GM19467 (cell line): ENCODE results near the gene NXPH1.
A peak's percentile ranks its signal among the peaks of the same experiment; 100 is the strongest.

Source experiments
- ATAC-seq: cut with Tn5 transposase; IDR thresholded peaks from one replicate; pipeline ENCODE4 v1.9.1; 2021; ENCODE audit warnings: mild to moderate bottlenecking, moderate library complexity; ENCODE audit not compliant: unreplicated experiment

The NXPH1 gene

DNA sequence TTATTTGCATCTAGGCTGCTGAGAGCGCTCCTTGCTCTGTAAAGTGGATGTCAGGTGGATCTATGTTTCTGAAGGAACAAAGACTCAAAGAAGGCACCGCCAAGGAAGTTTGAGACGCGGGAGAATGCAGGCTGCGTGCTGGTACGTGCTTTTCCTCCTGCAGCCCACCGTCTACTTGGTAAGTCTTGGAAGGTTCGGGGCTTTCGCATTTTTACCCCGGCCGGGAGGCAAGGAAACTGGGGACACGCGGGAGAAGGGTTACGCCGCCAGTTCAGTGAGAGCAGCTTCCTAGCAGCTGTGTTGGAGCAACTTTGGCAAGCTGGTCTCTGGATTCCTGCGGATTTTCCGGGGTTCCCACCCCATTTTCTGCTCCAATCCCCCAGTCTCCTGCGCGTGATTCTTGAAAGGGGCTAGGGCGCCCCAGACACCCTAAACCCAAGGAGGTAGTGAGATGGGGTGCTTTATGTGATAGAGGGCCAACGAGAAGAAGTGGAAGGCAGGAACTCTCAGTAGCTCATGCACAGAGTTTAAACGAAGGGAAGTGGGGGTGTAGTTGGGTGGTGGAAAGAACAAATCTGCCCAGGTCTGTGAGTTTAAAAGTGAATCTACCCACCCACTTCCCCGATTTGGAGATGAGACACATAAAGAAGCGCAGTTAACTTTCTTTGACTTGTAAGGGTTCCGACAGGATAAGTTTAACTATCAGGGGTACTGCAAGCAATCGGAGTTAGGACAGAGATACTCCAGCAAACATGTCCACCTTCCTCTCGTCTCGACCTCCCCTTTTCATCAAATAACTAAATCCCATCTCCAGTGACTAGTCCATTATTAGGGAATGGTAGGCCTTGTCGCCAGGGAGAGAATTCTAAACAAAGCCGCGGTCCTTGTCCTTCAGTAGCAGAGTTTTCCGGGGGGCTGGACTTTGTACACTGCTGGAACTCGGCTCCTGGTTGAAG lies 2.5 kb downstream of the NXPH1 start:
- ATAC-seq, result no peak

DNA sequence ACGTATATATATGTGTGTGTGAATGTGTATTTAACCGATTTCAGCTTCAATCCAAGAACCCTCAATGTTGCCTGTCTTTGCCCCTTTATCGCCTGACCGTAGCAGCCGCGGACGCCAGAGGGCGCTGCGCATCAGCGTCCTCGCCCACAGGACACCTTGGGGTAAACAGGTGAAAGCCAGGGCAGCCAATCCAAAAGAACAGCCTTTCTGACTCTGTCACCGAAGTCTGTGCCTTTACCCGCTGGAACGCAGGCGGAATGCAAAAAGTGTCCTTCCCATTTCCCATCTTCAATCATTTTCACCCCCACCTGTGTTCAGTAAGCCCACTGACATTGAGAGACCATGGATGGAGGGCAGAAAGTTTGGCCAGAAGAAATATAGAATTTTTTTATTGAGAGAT lies 3.6 kb downstream of the NXPH1 start:
- peak; percentile 72 for ATAC-seq

DNA sequence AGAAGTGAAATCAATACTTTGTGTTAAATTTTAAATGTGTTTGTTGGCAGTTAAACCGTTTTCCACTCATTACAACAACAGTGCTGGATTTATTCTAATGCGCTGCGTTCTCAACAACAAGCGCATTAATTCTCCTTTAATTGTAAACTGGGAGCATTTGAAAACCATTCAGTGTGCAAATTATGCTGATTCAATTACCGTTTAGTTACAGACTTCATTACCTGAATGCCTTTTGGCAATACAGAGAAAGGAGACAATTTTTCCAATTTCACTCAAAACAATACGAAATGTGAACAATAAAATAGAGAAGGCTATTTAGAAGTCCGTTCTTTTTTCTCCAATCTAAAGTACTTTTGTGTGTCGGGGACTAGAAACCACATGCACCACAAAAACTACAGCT lies 4.2 kb downstream of the NXPH1 start:
- ATAC-seq, result no peak

DNA sequence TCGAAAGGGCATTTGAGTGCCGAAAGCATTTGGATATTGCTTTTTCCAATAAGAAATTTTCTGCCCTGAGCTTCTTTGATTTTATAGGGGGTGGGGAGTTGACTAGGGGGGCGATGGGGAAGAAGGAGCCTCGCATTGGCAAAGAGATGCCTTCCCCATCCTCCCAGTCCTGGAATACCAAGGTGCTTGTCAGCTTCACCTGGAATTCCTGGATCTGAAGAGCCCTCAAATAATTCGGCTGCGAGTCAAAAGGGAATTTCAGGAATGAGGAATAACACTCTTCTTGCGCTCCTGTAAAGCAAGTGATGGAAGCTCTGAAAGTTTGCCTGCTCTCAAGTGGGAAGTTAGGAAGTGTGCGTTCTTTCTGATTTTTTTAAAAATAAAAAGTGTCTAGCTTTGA lies 7.3 kb downstream of the NXPH1 start:
- no peak for ATAC-seq

DNA sequence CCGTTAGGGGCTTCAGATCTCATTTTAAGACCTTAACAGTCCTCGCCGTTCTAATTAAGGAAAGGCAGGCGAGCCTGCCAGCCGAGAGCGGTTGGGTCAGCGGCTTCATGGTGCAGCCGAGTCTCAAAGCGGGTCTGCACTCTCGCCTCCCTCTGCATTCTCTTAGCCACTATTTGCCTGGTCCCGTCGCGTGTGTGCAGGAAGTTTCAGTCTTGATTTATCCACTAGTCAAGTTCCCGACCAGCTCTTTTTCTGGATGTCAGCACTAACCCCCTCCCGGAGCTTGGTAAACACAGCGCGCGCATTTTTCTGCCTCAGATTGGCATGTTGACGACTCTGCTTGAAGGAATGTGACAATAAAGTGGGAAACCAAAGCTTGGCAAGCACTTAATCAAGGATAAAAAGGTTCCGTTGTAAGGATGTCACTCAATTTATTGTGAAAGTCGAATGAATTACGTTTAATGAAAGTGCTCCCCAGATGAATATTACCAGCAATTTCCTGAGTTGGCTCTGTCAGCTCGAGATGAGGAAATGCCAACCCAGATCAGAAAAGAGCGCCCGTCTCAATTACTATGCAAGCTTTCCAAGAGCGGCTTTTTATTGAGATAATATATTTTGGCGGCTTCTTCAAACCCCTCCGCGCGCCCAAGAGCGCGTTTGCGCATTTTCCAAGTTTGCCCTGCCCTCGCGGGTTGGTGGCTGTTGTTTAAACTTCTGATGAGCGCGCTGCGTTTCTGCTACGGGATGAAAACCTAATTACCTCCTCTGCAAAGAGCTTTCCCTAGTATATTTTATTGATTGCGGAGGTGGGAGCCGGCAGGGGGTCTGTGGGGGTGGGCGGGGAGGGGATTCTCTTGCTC lies 7.9 kb downstream of the NXPH1 start:
- ATAC-seq, result no peak

DNA sequence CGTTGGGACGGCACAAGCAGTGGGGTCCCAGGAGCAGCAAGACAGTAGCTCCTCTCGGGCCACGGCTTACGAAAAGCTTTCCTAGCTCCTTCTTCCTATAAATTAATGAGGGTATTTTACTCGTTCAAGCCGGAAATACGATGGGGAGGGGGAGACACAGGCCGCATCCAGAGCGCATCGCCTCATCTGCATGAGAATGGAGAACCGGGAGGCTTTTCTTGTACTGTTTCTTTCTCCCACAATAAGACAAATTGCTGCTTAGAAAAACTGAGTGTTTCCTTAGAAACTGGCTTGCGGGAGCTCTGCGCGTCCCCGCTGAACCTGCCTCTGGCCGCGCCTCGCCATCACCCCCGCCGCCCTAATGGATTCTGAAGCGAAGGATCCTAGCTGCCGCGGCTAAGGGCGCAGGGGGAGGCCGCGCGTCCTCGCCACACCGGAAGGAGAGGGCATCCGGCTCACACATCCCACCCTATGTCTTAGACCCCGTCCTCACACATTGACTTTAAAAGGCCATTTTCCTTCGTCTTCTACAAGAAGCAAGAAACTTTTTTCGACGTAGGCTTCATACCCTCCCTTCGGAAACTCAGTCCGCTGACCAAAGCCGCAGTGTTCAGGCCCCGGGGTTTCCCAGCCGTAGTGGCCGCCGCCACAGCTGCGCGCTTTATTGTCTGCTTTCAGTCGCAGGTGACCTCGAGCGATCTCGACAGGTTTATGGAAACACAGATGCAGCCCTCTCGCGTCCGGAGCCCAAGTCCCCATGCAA lies 8.8 kb downstream of the NXPH1 start:
- ATAC-seq, result no peak

DNA sequence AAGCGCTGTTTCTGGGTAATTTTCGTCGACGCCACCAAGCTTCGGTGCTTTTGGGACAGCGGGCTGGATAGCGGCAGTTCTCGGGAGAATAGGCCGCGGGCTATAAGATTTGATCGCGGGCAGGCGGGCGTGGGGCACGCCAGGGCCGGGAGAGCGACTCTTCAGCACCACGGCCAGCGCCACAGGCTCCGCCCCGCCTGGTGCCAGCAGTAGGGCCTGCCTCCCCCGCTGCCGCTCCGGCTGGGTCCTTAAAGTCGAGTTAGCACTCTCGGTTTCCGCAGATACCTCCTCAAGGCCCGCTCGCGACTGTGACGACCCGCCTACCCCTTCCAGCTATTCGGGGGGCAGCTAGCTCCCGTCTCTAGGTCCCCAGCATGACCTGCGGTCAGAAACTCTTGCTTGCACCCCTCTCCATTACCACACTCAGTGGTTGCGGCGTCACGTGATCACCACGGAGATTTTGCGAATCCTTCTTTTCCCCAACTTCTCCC lies 9.4 kb downstream of the NXPH1 start:
- ATAC-seq, result peak; percentile 63

DNA sequence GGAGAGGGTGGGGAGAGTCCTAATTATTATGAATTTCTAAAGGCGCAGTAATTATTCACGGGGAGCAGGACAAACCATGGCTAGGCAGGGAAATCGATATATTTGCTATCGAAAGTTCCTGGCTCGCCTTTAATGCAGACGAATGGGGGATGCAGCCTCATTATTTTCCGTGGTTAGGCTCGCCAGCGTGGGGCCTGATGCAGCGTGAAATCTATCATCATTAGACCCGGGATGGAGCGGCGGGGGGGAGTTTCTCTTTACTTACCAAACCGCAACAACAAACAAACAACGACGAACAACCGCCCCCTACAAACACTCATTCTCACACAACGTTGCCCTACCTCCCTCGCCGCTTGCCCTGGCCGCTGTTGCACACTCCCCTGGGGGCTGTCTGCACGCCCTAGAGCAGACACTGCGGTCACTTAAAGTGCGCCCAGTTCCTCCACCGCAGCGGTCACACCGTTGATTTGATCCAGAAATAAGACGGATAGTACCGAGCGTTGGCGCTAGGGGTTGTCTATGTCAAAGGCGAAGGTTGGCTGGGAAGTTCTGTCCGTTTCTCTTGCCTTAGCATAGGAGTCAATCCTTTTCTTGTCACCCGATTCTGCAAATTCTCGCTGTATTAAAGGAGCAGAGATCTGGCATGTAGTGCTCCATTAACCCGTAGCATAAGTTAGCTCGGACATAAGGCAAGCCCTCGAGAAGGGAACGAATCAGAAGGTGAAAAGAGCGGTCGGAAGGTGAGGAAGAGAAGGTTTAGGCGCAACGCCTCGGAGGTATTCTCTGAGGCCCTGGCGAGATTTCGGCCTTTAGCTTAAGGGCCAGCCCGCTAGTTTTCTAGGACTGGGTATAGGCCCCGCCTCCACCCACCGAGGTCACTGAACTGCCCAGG lies 10.4 kb downstream of the NXPH1 start:
- no peak for ATAC-seq

DNA sequence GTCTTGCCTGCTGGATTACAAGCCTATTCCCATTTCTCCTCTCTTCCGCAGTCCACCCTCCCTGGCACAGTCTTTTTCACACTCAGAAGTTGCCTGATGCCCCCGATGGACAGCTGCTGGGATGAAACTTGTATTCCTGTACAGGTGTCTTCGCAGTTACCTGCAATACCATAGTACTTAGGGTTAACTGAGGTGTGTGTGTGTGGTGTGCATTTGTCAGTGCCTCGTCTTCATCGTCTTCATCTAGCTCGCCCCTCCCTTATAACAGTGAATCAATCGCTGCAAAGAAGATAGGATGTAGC lies 11.0 kb downstream of the NXPH1 start:
- no peak for ATAC-seq

DNA sequence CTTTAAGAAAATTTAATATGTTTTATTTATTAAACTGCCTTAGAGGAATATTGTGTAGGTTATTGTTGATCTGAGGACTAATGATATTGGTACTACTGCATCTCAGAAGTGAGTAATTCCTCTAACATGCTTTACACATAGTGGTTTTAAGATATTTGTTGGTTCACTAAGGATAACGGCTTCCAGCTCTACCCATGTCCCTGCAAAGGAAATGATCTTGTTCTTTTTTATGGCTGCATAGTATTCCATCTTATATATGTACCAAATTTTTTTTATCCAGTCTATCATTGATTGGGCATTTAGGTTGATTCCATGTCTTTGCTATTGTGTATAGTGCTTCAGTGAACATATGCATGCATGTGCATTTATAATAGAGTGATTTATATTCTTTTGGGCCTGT lies 20.1 kb downstream of the NXPH1 start:
- ATAC-seq, result no peak

DNA sequence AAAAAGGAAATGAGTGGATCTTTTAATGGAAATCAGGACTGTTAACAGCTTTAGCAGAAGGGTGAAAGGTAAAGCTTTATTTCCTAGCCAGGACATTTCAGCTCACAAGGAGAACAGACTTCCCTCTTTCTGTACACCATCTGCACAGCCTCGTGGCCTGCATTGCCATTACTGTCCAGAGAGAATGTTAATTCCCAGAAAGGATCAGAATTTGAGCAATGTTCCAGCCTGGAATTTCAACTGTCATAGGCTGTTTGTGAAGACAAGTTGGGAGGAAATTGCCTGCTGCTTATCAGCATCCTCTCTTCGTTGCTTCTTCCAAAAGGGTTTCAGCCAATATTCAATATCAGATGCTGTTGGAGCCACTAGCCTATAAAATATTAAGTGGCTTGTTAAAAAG lies 22.0 kb downstream of the NXPH1 start:
- no peak for ATAC-seq

DNA sequence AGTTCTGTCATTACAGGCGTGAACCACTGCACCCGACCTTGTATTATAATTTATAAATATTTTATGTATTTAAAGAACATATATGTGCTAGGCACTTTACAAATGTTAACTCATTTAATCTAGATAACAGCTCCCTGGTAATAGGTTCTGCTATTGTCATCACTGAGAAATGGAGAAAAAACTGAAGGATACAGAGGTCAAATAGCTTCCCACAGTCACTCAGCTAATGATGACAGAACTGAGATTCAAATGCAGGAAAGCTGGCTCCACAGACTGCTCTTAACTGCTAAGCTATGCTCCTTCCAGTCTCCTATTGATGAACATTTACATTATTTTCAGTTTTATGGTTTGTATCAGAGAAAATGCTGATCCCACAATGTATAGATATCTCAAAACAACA lies 28.9 kb downstream of the NXPH1 start:
- no peak for ATAC-seq

DNA sequence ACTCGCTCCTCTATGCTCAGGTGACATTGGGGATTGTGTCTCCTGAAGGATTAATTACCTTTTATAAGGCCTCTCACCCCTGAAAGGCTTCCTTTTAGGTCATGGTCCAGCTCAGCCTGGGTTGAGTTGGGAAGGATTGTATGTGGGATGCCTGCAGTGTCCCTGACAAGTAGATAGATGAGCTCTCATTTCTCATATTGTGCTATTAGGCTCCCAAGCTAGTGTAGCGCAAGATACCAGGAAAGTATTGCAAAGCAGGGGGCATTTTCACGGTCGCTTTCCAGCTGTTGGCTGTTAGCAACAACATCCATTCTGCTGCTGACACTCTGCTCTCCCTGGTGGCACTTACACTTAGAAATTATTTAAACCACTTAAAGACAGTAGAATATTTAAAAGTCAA lies 31.9 kb downstream of the NXPH1 start:
- ATAC-seq, result no peak

DNA sequence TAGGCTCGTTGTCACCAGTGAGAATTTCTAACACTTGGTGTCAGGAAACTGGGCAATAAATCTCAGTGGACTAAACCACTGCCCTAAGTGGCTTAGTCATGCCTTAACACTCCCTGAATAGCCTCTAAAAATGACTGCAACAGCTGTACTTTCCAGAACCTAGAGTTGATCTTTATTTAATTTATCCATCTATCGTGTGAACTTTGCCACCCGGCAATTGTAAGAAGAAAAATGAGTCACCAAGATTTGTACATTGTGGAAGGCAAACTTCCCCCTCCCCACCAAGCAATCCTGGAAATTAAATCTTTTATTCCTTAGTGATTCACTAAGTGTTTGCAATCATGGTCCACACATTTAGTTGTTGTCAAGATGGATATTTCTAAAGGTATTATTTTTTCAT lies 47.1 kb downstream of the NXPH1 start:
- no peak for ATAC-seq

DNA sequence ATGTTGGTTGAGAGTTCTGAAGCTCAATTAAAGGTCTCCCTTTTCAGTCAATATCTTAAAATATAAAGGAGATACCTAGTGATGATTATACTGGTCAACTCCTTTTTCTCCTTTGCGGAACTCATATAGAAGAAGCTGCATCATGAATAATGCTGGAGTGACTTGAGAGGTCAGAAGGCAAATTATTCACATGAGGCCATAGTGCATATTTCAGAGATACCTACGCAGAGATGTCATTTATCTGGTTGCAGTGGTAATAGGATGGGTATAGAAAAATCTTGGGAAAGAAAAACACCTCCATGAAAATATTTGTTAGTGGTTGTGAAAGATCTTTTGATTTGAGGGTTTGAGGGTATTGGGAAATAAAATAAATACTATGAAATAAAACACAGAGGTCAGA lies 47.7 kb downstream of the NXPH1 start:
- no peak for ATAC-seq

DNA sequence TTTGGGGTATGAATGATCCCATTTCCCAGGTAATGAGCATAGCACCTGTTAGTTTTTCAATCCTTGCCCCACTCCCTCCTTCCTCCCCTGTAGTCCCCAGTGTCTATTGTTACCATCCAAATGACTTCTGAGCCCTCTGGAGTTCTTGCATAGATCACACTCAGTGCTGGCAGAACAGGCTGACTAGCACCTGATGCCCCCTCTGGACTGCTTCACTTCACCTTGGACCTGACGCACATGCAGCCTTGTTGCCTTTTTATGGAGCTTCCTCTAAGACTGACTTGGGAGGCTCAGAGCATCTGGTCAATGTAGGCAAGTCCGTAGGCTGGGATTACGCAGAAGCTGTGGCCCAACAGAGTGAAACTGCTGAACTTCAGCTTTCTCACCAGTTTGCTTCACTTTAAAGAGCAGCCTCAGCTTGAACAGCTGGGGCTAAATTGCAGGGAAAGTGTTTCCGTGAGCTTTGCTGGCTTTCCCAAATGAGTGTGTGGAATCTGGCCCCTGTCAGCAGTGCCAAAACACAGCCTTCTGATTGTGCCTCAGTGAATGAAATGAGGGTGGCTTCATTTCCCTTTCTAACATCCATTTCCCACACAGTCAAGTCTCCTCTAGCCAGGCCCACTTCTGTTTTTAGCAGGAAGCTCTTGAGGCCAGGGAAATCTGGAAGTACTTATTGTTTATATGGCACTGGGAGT lies 48.5 kb downstream of the NXPH1 start:
- no peak for ATAC-seq

DNA sequence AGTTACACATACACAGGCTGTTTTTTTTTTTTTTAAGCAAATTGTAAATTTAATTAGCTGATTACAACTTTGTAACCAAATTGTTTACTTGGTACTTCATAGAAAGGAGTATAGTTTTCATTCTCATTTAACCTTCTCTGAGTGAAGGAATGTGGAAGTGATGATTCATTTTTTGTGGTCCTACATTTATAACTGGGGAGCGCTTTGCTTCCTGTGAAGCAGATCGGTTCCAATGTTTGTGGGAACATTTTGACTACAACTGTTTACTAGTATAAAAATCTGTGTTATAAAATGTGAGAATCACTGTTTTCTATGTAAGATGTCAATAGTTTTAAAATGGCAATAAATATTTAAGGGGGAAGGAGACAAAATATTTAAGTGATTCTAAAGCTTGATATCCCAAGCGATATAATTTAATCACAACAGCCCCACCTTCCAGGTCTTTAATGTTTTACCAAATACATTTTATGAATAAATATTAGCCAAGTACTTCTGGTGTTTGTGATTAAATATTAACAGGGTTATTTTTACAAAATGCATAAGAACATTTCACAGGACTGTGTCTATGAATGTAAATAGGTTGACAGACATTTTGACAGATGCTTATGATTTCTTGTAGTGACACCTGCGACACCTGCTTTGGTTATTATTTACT lies 57.1 kb downstream of the NXPH1 start:
- no peak for ATAC-seq

DNA sequence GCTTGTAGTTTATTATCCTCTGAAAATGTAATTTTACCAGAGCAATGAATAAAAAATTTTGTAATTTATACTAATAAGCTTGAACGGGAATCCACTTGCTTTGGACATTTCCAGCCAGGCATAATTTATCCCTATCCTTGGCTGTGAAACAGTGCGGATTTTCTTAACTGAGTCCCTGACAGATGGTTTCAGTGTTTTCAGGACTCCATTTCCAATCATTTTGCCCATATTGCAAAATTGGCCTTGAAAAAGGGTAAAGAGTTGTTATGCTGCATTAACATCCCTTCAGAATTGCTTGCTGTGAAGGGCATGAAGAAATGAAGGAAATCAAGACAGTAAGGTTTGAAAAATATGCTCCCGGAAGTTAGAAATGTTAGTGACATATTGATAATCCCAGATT lies 57.7 kb downstream of the NXPH1 start:
- ATAC-seq, result no peak
